Mucosa of gallbladder (tissue), 1 donor: ENCODE results near the gene GRN. TPM values are rescaled to one million over a fixed set of nuclear protein-coding genes. Genes with fewer than 3 reads are reported as not detected.

Experiments
- DNase-seq: peaks from one replicate; pipeline ENCODE4 v3.0.0-alpha.2; 2020; ENCODE audit warnings: low spot score
- total RNA-seq: library from RNA; stranded (reverse); gene quantifications from one replicate; pipeline ENCODE4 v1.2.1, GENCODE V29; 2021
- donor health status: DM: no; HTN: no; CAD: no.

The GRN gene
- total RNA-seq: 385 TPM

DNA sequence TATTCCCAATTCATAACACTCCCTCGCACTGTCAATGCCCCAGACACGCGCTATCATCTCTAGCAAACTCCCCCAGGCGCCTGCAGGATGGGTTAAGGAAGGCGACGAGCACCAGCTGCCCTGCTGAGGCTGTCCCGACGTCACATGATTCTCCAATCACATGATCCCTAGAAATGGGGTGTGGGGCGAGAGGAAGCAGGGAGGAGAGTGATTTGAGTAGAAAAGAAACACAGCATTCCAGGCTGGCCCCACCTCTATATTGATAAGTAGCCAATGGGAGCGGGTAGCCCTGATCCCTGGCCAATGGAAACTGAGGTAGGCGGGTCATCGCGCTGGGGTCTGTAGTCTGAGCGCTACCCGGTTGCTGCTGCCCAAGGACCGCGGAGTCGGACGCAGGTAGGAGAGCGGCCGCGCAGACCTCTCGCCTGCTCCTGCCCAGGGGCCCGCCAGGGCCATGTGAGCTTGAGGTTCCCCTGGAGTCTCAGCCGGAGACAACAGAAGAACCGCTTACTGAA, at the start of gene GRN:
TSS of gene GRN (plus strand) at position 364 of the 515 bp plus-strand sequence. CDS start 3,863 bp downstream, outside the sequence.
- DNase-seq: peak; percentile 98

DNA sequence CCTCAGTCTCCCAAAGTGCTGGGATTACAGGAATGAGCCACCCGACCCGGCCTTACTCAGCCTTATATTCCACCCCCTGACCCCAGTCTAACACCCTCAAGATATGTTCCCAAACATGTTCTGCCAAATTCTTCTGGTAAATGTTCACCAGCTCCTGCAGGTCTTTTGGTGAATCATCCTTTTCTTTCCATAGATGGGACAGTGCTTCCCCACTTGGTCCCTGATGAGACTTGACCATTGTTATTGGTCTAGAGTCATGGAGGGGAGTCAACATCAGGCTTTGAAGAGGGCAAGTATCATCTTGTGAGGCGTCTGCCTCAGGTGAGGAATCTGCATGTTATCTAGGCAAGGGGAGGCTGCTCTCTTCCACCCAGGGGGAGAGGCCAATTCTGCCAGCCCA, 47.1 kb upstream of the GRN start:
- no peak for DNase-seq

DNA sequence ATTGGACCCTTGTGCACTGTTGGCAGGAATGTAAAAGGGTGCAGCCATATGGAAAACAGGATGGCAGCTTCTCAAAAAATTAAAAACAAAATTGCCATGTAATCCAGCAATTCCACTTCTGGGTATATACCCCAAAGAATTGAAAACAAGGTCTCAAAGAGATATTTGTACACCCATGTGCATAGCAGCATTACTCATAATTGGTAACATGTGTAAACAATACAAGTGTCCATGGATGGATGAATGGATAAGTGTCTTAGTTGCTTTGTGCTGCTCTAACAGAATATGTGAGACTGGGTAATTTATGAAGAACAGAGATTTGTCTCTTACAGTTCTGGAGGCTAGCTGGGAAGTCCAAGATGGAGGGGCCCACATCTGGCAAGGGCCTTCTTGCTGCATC, 40.5 kb upstream of the GRN start:
- no peak for DNase-seq

DNA sequence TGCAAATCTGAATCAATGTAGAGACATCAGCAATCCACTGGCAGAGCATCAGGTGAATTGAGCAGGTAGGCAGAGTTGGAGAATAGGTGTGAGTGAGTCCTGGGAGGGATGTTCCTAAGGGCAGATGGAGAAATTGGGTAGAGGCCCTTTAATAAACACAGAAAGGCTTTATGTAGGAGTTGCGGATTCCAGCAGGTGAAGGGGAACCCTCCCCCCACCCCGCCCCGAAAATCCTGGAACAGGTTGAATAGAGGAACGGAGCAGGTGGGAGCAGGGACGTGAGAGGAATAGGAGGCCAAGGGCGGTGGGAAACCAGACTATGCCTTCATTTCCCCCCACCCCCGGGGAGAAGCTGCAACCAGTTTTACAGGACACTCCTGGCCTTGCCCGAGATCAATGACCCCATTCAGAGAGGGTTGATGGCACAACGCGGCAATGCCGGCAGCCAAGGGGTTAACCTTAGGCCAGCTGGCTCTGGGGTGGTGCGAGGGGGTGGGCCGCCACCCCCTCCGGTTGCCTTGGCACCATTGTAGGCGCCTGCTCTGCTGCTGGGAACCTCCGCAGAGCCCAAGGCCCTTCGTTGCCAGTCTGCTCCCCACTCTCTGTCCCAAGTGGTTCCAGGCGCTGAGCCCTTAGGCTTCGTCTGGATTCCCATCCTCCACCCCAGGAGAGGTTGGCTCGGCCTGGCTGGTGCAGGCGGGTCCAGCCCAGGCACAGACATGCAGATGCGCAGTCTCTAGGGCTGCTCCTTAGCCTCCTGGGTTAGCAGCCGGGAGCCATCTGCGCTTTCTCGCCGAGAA, 37.5 kb upstream of the GRN start:
- no peak for DNase-seq

DNA sequence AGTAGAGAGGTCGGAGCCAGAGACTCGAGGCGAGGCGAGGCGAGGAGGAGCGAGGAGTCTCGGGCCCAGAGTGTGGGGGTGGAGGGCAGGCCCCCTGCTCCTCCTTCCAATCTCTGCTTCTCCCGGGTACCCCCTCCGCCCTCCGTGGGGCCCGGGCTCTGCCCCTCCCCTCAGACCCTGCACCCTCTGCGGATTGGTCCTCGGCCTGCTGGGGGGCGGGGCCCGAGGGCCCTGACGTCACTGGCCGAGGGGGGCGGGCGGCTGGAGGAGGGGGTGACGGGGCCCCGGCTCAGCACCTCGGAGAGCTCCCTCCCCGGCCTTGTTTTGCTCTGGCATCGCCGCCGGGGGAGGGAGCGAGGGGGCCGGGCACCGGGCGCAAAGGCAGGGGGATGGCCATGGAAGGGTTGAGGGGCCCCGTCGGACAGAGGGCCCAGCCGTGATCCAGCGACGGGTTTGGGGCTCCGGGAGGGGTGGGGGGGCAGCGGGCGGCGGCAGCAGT, 36.7 kb upstream of the GRN start, which contains the start of gene RUNDC3A:
TSS of gene RUNDC3A (plus strand) at position 282 of the 499 bp plus-strand sequence. CDS start 232 bp downstream, outside the sequence.
- peak; percentile 87 for DNase-seq

DNA sequence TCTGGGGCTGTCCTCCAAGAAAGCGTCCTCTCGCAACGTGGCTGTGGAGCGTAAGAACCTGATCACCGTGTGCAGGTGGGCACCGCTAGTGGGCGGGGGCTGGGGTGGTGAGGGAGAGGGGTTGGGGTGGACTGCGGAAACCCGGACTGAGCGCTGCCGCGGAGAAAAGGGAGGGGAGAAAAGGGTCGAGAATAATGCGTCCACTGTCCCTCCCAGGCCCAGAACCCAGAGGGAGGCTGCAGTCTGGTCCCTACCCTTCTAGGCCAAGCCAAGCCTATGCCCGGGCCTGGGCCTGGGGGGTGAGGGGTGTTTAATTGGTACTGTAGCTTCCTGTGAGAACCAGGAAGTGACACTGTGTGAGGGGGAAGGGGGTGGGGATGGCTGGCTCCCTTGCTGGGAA, 36.2 kb upstream of the GRN start:
- DNase-seq: no peak

DNA sequence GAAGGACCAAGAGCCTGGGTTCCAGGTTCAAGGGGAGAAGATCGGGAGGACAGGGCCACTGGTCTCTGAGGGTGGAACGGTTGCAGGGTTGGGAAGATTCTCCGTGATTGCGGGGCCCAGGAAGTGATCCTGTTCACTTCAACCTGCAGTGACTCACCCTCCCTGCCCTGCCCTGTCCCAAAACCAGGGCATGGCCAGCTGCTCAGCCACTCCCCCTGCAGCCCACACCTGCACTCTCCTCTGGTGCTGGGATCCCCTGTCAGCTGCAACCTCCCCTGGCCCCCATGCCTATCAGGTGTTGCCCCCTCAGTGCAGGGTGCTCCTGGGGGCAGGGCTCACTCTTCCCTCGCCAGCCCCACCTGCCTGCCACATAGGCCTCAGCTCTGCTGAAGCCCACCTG, 35.6 kb upstream of the GRN start:
- no peak for DNase-seq

DNA sequence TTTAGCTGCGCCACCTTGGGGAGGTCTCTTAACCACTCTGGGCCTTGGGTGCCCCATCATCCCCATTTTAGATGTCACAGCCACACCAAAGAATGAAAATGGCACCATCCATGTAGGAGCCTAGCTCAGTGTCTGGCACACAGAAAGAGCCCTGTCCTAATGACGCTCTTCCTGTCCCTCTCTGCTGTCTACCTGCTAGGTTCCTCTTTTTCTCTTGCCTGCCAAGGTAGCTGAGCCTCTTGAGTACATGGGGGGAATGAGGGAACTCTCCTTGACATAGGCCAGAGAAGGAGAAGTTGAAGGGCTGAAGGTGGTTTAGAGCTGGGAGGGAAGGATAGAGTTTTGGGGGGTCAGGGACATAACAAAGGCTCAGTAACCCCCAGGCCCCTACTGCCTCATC, 34.9 kb upstream of the GRN start:
- DNase-seq: no peak

DNA sequence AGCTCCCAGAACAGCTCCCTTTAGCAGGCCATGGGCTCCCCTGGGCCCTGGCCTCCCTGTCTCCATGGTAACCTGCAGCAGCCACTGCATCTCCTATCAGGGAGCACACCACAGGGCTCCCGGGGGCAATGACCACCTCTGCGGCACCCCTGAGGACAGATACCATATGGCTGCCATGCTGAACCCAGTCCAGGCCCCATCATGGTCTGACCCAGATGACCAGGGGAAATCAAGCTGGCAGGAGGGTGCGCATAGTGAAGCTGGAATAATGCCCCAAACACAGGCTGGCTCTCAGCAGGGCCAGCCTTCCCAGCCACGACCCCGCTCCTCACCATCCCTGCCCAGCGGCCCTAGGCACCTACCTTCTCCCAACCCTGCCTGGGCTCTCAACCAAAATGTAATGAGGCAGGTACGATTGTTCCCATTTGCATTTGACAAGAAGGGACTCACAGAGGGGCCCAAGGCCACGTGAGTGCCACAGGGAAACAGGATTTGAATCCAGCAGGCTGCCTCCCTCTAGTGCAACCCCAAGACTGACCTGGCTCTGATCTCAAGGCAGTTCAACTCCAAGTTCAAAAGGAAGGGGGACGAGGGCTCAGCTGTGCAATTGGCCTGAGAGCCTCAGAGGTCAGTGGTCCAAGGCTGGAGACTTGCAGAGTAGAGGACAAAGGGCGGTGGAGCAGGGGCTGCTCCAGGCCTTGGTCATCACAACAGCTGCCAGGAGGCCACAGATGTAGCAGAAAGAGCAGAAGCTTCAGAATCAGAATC, 34.3 kb upstream of the GRN start:
- no peak for DNase-seq

DNA sequence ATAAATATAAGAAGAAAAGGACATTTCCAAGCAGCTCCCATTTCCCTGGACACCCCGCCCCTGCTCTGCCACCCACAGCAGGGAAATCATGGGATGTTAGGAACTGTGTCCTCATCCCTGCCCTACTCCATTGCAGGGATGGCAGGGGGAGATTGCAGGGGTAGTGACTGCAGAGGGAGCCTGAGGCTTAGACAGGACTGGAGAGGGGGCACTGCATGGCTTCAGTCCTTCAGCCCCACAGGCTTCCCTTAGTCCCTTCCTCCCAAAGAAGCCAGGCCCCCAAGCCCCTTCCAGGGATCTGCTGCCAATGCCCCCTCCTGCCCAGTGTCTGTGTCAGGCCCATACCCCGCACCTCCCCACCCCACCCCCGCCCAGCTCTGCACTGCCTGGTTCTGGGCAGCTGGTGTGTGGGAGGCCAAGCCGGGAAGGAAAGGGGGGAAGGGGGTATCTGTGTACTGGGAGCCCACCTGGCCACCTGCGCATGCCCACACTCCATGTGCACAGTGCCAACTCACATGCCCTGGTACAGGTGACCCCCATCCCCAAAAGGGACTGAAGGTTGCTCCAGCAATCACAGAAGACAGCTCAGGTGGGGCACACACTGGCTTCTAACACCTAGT, 33.4 kb upstream of the GRN start:
- no peak for DNase-seq

DNA sequence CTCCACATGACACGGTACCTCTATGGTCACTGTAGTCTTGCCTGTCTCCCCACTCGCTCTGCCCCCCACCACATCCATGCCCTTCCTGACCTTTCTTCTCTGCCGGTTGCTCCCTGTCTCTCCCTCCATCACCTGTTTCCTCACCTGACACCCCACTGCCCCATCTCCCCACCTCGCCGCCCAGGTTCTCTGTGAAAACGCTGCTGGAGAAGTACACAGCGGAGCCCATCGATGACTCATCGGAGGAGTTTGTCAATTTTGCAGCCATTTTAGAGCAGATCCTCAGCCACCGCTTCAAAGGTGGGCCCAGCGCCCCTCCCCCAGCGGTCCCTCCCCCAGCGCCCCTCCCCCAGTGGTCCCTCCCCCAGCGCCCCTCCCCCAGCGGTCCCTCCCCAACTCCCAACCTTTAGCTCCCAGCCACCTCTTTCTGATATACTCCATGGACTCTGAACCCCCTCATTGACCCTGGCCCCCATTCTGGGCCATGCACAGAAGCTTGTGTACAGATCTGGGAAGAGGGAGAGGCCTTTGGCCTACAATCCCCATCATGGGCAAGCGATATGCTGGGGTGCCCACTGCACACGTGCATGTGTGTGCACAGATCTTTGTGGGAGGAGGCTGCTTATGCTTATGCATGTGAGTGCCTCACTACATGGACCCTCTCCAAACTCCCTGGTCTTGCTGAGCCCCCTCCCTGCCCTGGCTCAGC, 32.6 kb upstream of the GRN start:
- no peak for DNase-seq

DNA sequence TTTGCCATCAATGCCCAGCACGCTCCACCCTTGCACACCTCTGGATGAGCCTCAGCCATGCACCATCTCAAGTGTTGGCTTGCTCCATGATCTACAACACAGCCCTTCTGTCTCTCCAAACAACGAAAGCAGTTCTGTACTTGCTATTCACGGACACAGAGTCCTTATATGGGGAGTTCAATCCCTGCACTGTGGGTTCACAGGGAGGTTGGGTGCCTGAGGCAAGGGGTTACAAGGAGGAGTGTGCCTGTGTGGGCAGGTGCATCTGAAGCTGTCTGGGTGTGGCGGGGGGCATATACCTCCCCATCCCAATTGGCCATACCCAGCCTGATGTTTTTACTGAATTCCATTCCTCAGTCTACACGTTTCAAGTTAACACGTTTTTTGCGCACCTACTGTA, 31.1 kb upstream of the GRN start:
- DNase-seq: no peak

DNA sequence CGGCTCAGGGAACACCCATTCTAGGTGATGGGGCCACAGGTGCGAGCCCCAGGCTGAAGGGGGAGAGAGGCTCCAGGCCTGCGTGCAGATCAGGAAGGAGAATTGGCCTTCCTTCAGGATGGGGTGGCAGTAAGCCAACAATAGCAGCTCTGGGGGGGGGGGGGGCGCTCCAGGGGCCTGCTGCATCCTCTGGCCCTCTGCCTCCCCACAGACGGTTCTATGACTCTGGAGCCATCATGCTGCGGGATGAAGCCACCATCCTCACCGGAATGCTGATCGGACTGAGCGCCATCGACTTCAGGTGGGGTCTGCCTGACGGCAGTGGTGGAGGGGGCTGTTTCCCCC, 30.6 kb upstream of the GRN start:
- DNase-seq: no peak

DNA sequence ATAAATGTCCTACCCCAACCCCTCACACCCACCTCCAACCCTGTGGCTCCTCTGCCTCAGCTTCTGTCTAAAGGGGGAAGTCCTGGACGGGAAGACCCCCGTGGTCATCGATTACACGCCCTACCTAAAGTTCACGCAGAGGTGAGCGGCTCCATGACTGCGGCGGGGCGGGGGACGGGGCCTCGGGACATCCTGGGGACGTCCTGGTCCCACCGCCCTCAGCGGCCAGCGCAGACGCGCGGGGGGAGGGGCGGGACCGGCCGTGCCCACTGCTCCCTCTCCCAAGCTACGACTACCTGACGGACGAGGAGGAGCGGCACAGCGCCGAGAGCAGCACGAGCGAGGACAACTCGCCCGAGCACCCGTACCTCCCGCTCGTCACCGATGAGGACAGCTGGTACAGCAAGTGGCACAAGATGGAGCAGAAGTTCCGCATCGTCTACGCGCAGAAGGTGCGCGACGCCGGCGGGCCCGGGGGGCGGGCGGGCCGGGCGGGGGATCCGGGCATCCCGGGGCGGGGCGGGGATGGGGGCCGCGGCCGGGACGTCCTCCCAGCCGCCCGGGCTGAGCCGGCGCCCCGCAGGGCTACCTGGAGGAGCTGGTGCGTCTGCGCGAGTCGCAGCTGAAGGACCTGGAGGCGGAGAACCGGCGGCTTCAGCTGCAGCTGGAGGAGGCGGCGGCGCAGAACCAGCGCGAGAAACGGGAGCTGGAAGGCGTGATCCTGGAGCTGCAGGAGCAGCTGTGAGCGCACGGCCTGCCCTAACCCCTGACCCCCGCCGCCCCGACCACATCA, 30.0 kb upstream of the GRN start:
- no peak for DNase-seq

DNA sequence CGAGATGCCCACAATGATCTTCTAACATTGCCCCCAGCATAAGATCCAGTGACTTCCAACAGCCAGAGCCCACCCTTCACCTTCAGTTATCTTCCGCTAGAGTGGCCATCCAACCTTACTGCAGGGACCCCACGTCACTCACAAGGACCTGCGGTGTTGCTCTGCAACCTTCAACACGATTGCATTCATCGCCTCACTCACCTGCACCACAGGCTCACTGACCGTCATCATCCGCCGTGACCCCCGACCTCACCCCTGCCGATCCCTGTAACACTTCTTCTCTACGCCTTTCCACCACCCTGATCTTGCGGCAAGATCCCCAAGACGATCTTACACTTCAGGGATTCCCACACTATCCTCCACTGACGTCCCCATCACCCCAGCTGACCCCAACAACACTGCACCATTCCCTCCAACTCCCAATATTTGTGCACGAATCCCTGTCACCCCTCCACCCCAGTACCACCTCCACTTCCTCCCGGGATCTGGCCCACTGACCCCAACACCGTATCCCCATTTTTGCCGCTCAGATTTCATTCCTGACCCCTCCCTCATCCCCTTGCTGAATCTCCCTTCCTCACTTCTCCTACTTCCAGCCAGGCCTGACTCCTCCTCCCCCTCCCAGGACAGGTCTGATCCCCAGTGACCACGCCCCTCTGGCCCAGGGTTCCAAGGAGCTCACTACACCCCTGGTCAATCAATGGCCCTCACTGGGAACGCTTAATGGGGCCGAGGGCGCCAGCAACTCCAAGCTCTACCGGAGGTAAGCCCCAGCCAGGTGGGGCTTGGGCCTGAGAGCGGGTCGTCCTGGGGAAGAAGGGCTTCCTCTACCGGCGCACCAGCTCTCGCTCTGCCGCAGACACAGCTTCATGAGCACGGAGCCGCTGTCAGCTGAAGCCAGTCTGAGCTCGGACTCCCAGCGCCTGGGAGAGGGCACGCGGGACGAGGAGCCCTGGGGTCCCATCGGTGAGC, 29.1 kb upstream of the GRN start:
- DNase-seq: no peak

DNA sequence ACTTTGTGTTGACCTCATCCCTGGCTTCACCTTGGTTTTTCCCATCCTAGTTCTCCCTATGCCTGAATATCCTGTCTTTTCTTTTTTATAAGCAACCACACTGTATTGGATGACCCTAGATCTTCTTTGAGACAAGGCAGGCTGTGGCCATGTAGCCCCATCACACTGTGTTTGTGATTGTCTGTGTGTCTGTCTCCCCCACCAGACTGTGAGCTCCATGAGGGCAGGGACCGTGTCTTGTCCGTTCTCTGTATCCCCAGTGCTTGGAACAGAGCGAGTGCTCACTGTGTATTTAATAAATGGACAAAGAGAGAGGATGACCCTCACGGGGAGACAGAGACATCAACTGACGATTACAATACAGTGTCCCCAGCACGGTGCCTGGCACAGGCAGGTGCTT, 27.6 kb upstream of the GRN start:
- DNase-seq: no peak

DNA sequence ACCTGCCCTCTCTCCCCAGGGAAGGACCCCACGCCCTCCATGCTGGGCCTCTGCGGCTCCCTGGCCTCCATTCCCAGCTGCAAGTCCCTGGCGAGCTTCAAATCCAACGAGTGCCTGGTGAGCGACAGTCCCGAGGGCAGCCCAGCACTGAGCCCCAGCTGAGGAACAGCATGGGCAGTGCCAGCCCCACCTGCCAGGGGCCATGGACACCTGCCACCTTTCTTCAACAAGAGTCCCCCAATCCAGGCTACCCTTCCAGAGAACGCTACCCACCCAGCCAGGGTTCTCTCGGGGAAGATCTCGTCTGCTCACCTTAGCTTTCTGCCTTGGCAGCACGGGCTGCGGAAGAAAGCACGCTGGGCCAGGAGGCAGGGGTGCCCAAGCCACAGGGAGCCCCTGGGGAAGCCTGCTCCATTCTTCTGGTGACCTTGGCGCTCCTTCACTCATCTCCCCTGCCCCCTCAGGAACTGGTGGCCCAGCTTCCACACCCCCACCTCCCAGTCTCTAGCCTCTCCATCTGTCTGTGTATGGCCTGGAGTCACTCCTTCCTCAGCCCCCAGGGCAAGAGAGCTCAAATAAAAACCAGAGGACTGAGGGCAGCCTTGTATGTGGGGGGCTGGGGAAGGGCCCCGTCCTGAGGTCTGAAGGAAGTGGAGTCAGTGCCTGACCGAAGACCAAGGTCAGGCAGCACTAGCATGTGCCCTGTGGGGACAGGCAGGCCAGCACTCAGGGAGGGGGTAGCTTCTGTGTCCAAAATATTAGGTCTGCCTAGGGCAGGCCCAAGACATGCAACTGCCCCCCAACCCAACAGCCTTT, 26.8 kb upstream of the GRN start:
- DNase-seq: no peak

DNA sequence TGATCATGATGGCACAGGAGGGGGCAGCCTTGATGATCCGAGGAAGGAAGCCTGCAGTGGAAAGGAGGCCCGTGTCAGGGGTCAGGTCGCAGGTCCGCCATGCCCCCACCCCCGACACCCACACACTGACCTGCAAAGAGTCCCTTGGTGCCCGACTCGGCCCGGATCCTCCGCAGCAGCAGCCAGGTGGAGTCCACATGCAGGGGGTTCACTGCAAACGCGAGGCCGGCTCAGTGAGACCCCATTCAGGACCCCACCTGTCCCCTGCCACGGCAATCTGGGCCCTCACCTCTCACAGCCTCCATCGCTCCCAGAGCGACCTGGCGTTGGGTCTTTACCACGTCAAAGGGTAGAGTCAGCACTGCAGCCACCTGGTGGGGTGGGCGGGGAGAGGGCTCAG, 25.0 kb upstream of the GRN start:
- no peak for DNase-seq
